Suprapubic skin (tissue), 4 donors: ENCODE measurements around the gene ZBTB3. TPM values are rescaled to one million over a fixed set of nuclear protein-coding genes. Genes with fewer than 3 reads are reported as not detected.
"Not testable (repeated sequence)": the region's sequence is repeated elsewhere in the genome, so short reads cannot be mapped to it uniquely, and the experiment has no call there.

Experiments
- DNase-seq, 2 donors: peaks; one replicate each; pipeline ENCODE4 v3.0.0-alpha.2; 2019; ENCODE audit warnings: low spot score in 2 of 2
- H3K27ac ChIP-seq: fragments of 200-600 bp; sonication (generic); one replicate; pipeline ENCODE4 v1.5.1; 2019
- H3K27me3 ChIP-seq: fragments of 200-600 bp; sonication (generic); one replicate; pipeline ENCODE4 v1.5.1; 2019
- H3K36me3 ChIP-seq: fragments of 200-600 bp; sonication (generic); one replicate; pipeline ENCODE4 v1.5.1; 2019
- H3K4me1 ChIP-seq: fragments of 200-600 bp; sonication (generic); one replicate; pipeline ENCODE4 v1.5.1; 2019
- H3K4me3 ChIP-seq: fragments of 200-600 bp; sonication (generic); one replicate; pipeline ENCODE4 v1.5.1; 2019; ENCODE audit warnings: mild to moderate bottlenecking
- H3K9me3 ChIP-seq: fragments of 200-600 bp; sonication (generic); one replicate; pipeline ENCODE4 v1.5.1; 2019
- CTCF ChIP-seq, 2 donors: fragments of 200-600 bp in 1 of 2; fragments of 450-650 bp in 1 of 2; sonication (generic) in 1 of 2; IDR thresholded peaks; one replicate each; pipeline ENCODE4 v1.5.1; 2016 to 2019; ENCODE audit warnings: antibody characterized with exemption in 2 of 2, mild to moderate bottlenecking in 1 of 2, moderate library complexity in 1 of 2
- EP300 ChIP-seq: sonication (generic); formaldehyde crosslinking; IDR thresholded peaks from one replicate; pipeline ENCODE4 v1.6.1; 2017; ENCODE audit warnings: antibody characterized with exemption
- POLR2A ChIP-seq, 2 donors: fragments of 450-650 bp; IDR thresholded peaks; one replicate each; pipeline ENCODE4 v1.6.1; 2017; ENCODE audit warnings: antibody characterized with exemption in 2 of 2, mild to moderate bottlenecking in 2 of 2, moderate library complexity in 2 of 2
- POLR2AphosphoS5 ChIP-seq, 3 donors: sonication (generic); formaldehyde crosslinking; IDR thresholded peaks; one replicate each; pipeline ENCODE4 v1.6.1; 2017; ENCODE audit warnings: antibody characterized with exemption in 3 of 3
- WGBS: methylation state at CpG from one replicate; pipeline ENCODE4 v1.1.5; 2018; 5-methylcytosine and 5-hydroxymethylcytosine counted together
- total RNA-seq, 4 donors: library from RNA; depleted of rRNA; stranded (reverse); fragments of >200 nt; gene quantifications; one replicate each; pipeline ENCODE4 v1.1.0, GENCODE V29; 2016

Gene ZBTB3
- total RNA-seq, 4 donors from 2014 or later, result 10.9 to 32.2 (median 14.3) TPM

- Histone ChIP-seq H3K27me3 (no peaks in the 10 kb centered on the region), H3K27ac (no peak overlapping the region), H3K36me3 (peaks cover 37% of the 10 kb centered on the region), H3K9me3 (no peaks in the 10 kb centered on the region), H3K4me1 (peaks cover 26% of the 10 kb centered on the region), H3K4me3 (no peak overlapping the region)
- DNase-seq, result no peak
- no peak for TF ChIP-seq CTCF (IDR thresholded peaks at IDR 0.05)
- no peak for TF ChIP-seq POLR2A (IDR thresholded peaks at IDR 0.05)
- no peak for TF ChIP-seq POLR2AphosphoS5 (IDR thresholded peaks at IDR 0.05)
- no peak for TF ChIP-seq EP300
- 79% methylated on average over 6 of the region's 6 CpGs for WGBS
These were observed 20.4 kb upstream of the ZBTB3 start for GRCh38 chr11:62774407-62774806.

GRCh38 chr11:62771144-62772021 lies 17.4 kb upstream of the ZBTB3 start, which contains the start of gene TAF6L:
Gene TAF6L, plus strand, starts transcription at chr11:62771396. Its CDS starts 4,388 bp downstream, at chr11:62775784.
- TF ChIP-seq EP300, result no peak
- peak in 2 of 3 donors; percentile 49 to 91 for TF ChIP-seq POLR2AphosphoS5 (IDR thresholded peaks at IDR 0.05)
- no peak for TF ChIP-seq CTCF (IDR thresholded peaks at IDR 0.05)
- peak; percentile 4 to 8 for TF ChIP-seq POLR2A (IDR thresholded peaks at IDR 0.05)
- peak; percentile 99 for DNase-seq
- Histone ChIP-seq H3K27ac (peak within 1 kb of the TSS; percentile 96), H3K9me3 (no peaks in the 10 kb centered on the region), H3K4me3 (peak within 1 kb of the TSS; percentile 66), H3K27me3 (no peaks in the 10 kb centered on the region), H3K4me1 (peaks cover 26% of the 10 kb centered on the region), H3K36me3 (peaks cover 26% of the 10 kb centered on the region)
- 5% methylated on average over 39 of the region's 60 CpGs for WGBS

DNA sequence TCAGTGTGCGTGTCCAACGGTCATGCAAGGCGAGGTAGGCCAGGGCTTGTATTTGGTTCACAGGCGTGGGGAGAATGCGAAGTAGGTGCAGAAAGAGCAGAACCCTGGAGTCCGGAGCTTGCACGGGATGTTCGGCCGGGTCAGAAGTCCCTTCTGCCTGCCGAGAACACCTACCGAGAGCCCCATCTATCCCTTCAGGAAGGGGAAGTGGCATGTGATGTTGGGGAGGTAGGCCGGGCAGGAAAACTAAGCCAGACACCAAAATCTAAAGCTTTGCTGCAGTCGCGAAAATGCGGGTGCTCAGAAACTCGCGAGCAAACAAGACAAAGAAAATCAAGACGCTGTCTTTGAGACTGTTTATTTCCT lies 16.8 kb upstream of the ZBTB3 start:
- Histone ChIP-seq H3K27me3 (no peaks in the 10 kb centered on the region), H3K4me1 (peaks cover 26% of the 10 kb centered on the region), H3K9me3 (no peaks in the 10 kb centered on the region), H3K27ac (peak overlapping the region; percentile 96), H3K36me3 (peaks cover 26% of the 10 kb centered on the region), H3K4me3 (peak overlapping the region; percentile 66)
- 2% methylated on average over 18 of the region's 18 CpGs for WGBS
- peak in 1 of 2 donors; percentile 69 for DNase-seq
- no peak for TF ChIP-seq POLR2AphosphoS5 (IDR thresholded peaks at IDR 0.05)
- TF ChIP-seq POLR2A (IDR thresholded peaks at IDR 0.05), result no peak
- no peak for TF ChIP-seq EP300
- TF ChIP-seq CTCF (IDR thresholded peaks at IDR 0.05), result no peak

DNA sequence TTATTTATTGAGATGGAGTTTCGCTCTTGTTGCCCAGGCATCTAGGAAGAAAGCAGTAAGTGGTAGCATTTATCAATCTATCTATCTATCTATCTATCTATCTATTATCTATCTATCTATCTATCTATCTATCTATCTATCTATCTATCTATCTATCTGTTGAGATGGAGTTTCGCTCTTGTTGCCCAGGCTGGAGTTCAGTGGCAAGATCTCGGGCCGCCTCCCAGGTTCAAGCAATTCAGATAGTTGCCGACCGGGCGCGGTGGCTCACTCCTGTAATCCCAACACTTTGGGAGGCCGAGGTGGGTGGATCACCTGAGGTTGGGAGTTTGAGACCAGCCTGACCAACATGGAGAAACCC lies 6.9 kb upstream of the ZBTB3 start:
- H3K27ac ChIP-seq, result peak overlapping the region; percentile 89
- WGBS, result 28% methylated on average over 9 of the region's 9 CpGs

GRCh38 chr11:62757846-62758788 lies 4.2 kb upstream of the ZBTB3 start:
- DNase-seq, result no peak
- Histone ChIP-seq H3K27me3 (no peaks in the 10 kb centered on the region), H3K4me3 (no peak overlapping the region), H3K27ac (no peak overlapping the region), H3K4me1 (peaks cover 29% of the 10 kb centered on the region), H3K36me3 (no peaks in the 10 kb centered on the region), H3K9me3 (no peaks in the 10 kb centered on the region)
- WGBS, result 66% methylated on average over 9 of the region's 9 CpGs
- TF ChIP-seq EP300 (no peak), POLR2A (IDR thresholded peaks at IDR 0.05) (no peak), CTCF (IDR thresholded peaks at IDR 0.05) (no peak), POLR2AphosphoS5 (IDR thresholded peaks at IDR 0.05) (no peak)

More for the DNA sequence above, 6.9 kb upstream of the ZBTB3 start:
- not testable (repeated sequence) for H3K27me3 ChIP-seq, H3K9me3 ChIP-seq, DNase-seq
- Histone ChIP-seq H3K36me3 (peaks cover 14% of the 10 kb centered on the region), H3K4me3 (peak overlapping the region; percentile 85), H3K4me1 (peaks cover 24% of the 10 kb centered on the region)
